Stimulated activated memory B cell treated with anti-CD40 and anti-IgM and Interleukin-4, amounts not matched to agents 10 μg/mL and 1 μg/mL and 100 μg/mL, for 72 hours (primary cell): ENCODE measurements around the gene P3H2.
A peak's percentile ranks its signal among the peaks of the same experiment; 100 is the strongest.
"Not testable (repeated sequence)": the region's sequence is repeated elsewhere in the genome, so short reads cannot be mapped to it uniquely, and the experiment has no call there.

ENCODE experiments used
- ATAC-seq: fragments of 150-1000 bp; cut with Tn5 transposase; 2 replicates; pipeline ENCODE4 v1.10.0; 2021
- H3K27ac Mint-ChIP-seq: one replicate; pipeline ENCODE4 v1.8.0; 2022; ENCODE audit warnings: mild to moderate bottlenecking, mixed read lengths
- H3K27me3 Mint-ChIP-seq: one replicate; pipeline ENCODE4 v1.8.0; 2022; ENCODE audit warnings: mixed read lengths
- H3K36me3 Mint-ChIP-seq: one replicate; pipeline ENCODE4 v1.8.0; 2022; ENCODE audit warnings: mixed read lengths
- H3K4me1 Mint-ChIP-seq: one replicate; pipeline ENCODE4 v1.8.0; 2022; ENCODE audit warnings: mixed read lengths
- H3K4me3 Mint-ChIP-seq: one replicate; pipeline ENCODE4 v1.8.0; 2022; ENCODE audit warnings: mild to moderate bottlenecking, moderate library complexity, mixed read lengths
- H3K9me3 Mint-ChIP-seq: one replicate; pipeline ENCODE4 v1.8.0; 2022; ENCODE audit warnings: mixed read lengths

Gene P3H2

GRCh38 chr3:189982321-189982945 lies 138.3 kb downstream of the P3H2 start:
- Mint-ChIP-seq H3K9me3 (no peaks in the 10 kb centered on the region), H3K4me3 (no peak overlapping the region), H3K27me3 (peaks cover 15% of the 10 kb centered on the region), H3K4me1 (no peaks in the 10 kb centered on the region), H3K36me3 (no peaks in the 10 kb centered on the region), H3K27ac (no peak overlapping the region)
- ATAC-seq: no peak

- peaks cover 17% of the 10 kb centered on the region for H3K27me3 Mint-ChIP-seq
- H3K4me3 Mint-ChIP-seq: no peak overlapping the region
- H3K4me1 Mint-ChIP-seq: no peaks in the 10 kb centered on the region
- no peak for ATAC-seq
- no peaks in the 10 kb centered on the region for H3K36me3 Mint-ChIP-seq
- no peak overlapping the region for H3K27ac Mint-ChIP-seq
- no peaks in the 10 kb centered on the region for H3K9me3 Mint-ChIP-seq
Measured at GRCh38 chr3:189981668-189982067, 139.0 kb downstream of the P3H2 start.

GRCh38 chr3:189978753-189979152 lies 141.9 kb downstream of the P3H2 start:
- no peaks in the 10 kb centered on the region for H3K4me1 Mint-ChIP-seq
- peaks cover 17% of the 10 kb centered on the region for H3K27me3 Mint-ChIP-seq
- H3K9me3 Mint-ChIP-seq: no peaks in the 10 kb centered on the region
- no peaks in the 10 kb centered on the region for H3K36me3 Mint-ChIP-seq
- ATAC-seq: no peak
- H3K27ac Mint-ChIP-seq: no peak overlapping the region
- no peak overlapping the region for H3K4me3 Mint-ChIP-seq

GRCh38 chr3:189977174-189977573 lies 143.5 kb downstream of the P3H2 start:
- no peaks in the 10 kb centered on the region for H3K36me3 Mint-ChIP-seq
- ATAC-seq: no peak
- H3K4me3 Mint-ChIP-seq: no peak overlapping the region
- no peaks in the 10 kb centered on the region for H3K9me3 Mint-ChIP-seq
- peaks cover 17% of the 10 kb centered on the region for H3K27me3 Mint-ChIP-seq
- H3K4me1 Mint-ChIP-seq: no peaks in the 10 kb centered on the region
- no peak overlapping the region for H3K27ac Mint-ChIP-seq

- no peak for ATAC-seq
- no peaks in the 10 kb centered on the region for H3K9me3 Mint-ChIP-seq
- peaks cover 17% of the 10 kb centered on the region for H3K27me3 Mint-ChIP-seq
- H3K36me3 Mint-ChIP-seq: no peaks in the 10 kb centered on the region
- no peak overlapping the region for H3K4me3 Mint-ChIP-seq
- H3K4me1 Mint-ChIP-seq: no peaks in the 10 kb centered on the region
- H3K27ac Mint-ChIP-seq: no peak overlapping the region
Measured at GRCh38 chr3:189975391-189975990, 145.2 kb downstream of the P3H2 start.

- no peak overlapping the region for H3K4me3 Mint-ChIP-seq
- ATAC-seq: no peak
- no peaks in the 10 kb centered on the region for H3K9me3 Mint-ChIP-seq
- H3K27ac Mint-ChIP-seq: no peak overlapping the region
- no peaks in the 10 kb centered on the region for H3K4me1 Mint-ChIP-seq
- H3K36me3 Mint-ChIP-seq: no peaks in the 10 kb centered on the region
- H3K27me3 Mint-ChIP-seq: peaks cover 17% of the 10 kb centered on the region
Measured at GRCh38 chr3:189974359-189974758, 146.3 kb downstream of the P3H2 start.

- H3K9me3 Mint-ChIP-seq: no peaks in the 10 kb centered on the region
- peaks cover 9% of the 10 kb centered on the region for H3K27me3 Mint-ChIP-seq
- no peak overlapping the region for H3K4me3 Mint-ChIP-seq
- no peaks in the 10 kb centered on the region for H3K36me3 Mint-ChIP-seq
- no peaks in the 10 kb centered on the region for H3K4me1 Mint-ChIP-seq
- ATAC-seq: no peak
- no peak overlapping the region for H3K27ac Mint-ChIP-seq
Measured at GRCh38 chr3:189967254-189967865, 153.3 kb downstream of the P3H2 start.

GRCh38 chr3:189966843-189967242 lies 153.9 kb downstream of the P3H2 start:
- Mint-ChIP-seq H3K9me3 (no peaks in the 10 kb centered on the region), H3K4me3 (no peak overlapping the region), H3K4me1 (no peaks in the 10 kb centered on the region), H3K36me3 (no peaks in the 10 kb centered on the region), H3K27me3 (peaks cover 9% of the 10 kb centered on the region), H3K27ac (no peak overlapping the region)
- no peak for ATAC-seq

GRCh38 chr3:189964623-189965332 lies 155.9 kb downstream of the P3H2 start:
- Mint-ChIP-seq H3K4me3 (no peak overlapping the region), H3K27ac (no peak overlapping the region), H3K36me3 (no peaks in the 10 kb centered on the region), H3K4me1 (peaks cover 4% of the 10 kb centered on the region), H3K27me3 (peaks cover 11% of the 10 kb centered on the region), H3K9me3 (no peaks in the 10 kb centered on the region)
- ATAC-seq: peak; percentile 24

- Mint-ChIP-seq H3K36me3 (no peaks in the 10 kb centered on the region), H3K9me3 (no peaks in the 10 kb centered on the region), H3K4me1 (peaks cover 4% of the 10 kb centered on the region), H3K27me3 (peaks cover 28% of the 10 kb centered on the region), H3K4me3 (no peak overlapping the region), H3K27ac (no peak overlapping the region)
- no peak for ATAC-seq
Measured at GRCh38 chr3:189962466-189962865, 158.2 kb downstream of the P3H2 start.

GRCh38 chr3:189961522-189962161 lies 159.1 kb downstream of the P3H2 start:
- Mint-ChIP-seq H3K27ac (no peak overlapping the region), H3K27me3 (peaks cover 32% of the 10 kb centered on the region), H3K9me3 (no peaks in the 10 kb centered on the region), H3K4me1 (peaks cover 4% of the 10 kb centered on the region), H3K4me3 (no peak overlapping the region), H3K36me3 (no peaks in the 10 kb centered on the region)
- ATAC-seq: no peak

GRCh38 chr3:189961086-189961485 lies 159.6 kb downstream of the P3H2 start:
- H3K4me1 Mint-ChIP-seq, H3K36me3 Mint-ChIP-seq, H3K27ac Mint-ChIP-seq, H3K9me3 Mint-ChIP-seq, ATAC-seq, H3K4me3 Mint-ChIP-seq: not testable (repeated sequence)
- H3K27me3 Mint-ChIP-seq: peaks cover 31% of the 10 kb centered on the region

GRCh38 chr3:189954733-189955665 lies 165.7 kb downstream of the P3H2 start:
- no peak for ATAC-seq
- H3K4me3 Mint-ChIP-seq: no peak overlapping the region
- no peak overlapping the region for H3K27ac Mint-ChIP-seq
- H3K27me3 Mint-ChIP-seq: peaks cover 32% of the 10 kb centered on the region
- H3K36me3 Mint-ChIP-seq: no peaks in the 10 kb centered on the region
- no peaks in the 10 kb centered on the region for H3K4me1 Mint-ChIP-seq
- no peaks in the 10 kb centered on the region for H3K9me3 Mint-ChIP-seq

- H3K36me3 Mint-ChIP-seq: no peaks in the 10 kb centered on the region
- no peaks in the 10 kb centered on the region for H3K9me3 Mint-ChIP-seq
- H3K4me3 Mint-ChIP-seq: no peak overlapping the region
- H3K4me1 Mint-ChIP-seq: no peaks in the 10 kb centered on the region
- ATAC-seq: no peak
- H3K27me3 Mint-ChIP-seq: peaks cover 18% of the 10 kb centered on the region
- H3K27ac Mint-ChIP-seq: no peak overlapping the region
Measured at GRCh38 chr3:189953551-189953950, 167.1 kb downstream of the P3H2 start.
